HepG2 (cell line): Measurements from ENCODE around the gene OTP. TPM values are rescaled to one million over a fixed set of nuclear protein-coding genes. Genes with fewer than 3 reads are reported as not detected.

Experiments
- DZIP1 ChIP-seq: sonication (generic); formaldehyde crosslinking; IDR thresholded peaks from 2 replicates; pipeline ENCODE4 v1.5.0; 2020; ENCODE audit warnings: mild to moderate bottlenecking, missing genetic modification reagents
- E2F5 ChIP-seq: sonication (generic); formaldehyde crosslinking; conservative IDR thresholded peaks from 2 replicates; pipeline ENCODE4 v1.4.0; 2020; ENCODE audit warnings: missing genetic modification reagents
- GZF1 ChIP-seq: sonication (generic); formaldehyde crosslinking; IDR thresholded peaks from 2 replicates; pipeline ENCODE4 v1.5.1; 2020; ENCODE audit warnings: mild to moderate bottlenecking, missing genetic modification reagents
- MBNL3 ChIP-seq: fragments of 250-450 bp; sonication (Bioruptor Pico); conservative IDR thresholded peaks from 2 replicates; pipeline ENCODE4 v1.8.0; 2022; ENCODE audit warnings: mild to moderate bottlenecking, inconsistent platforms
- NFYC ChIP-seq: IDR thresholded peaks from 2 replicates; pipeline ENCODE4 v1.6.1; 2016; ENCODE audit warnings: missing genetic modification reagents, missing compliant biosample characterization
- PAX8 ChIP-seq: sonication (generic); formaldehyde crosslinking; IDR thresholded peaks from 2 replicates; pipeline ENCODE4 v1.8.0; 2022; ENCODE audit warnings: mild to moderate bottlenecking, missing genetic modification reagents, borderline replicate concordance
- POLR2G ChIP-seq: fragments of 200-400 bp; formaldehyde crosslinking; IDR thresholded peaks from 2 replicates; pipeline ENCODE4 v1.6.1; 2018; ENCODE audit warnings: mild to moderate bottlenecking, low read depth, low read length, moderate library complexity
- RBM22 ChIP-seq: fragments of 200-400 bp; formaldehyde crosslinking; optimal IDR thresholded peaks from 2 replicates; pipeline ENCODE3; 2017; ENCODE audit warnings: mild to moderate bottlenecking, low read length, moderate library complexity
- SNRNP70 ChIP-seq: fragments of 200-400 bp; formaldehyde crosslinking; IDR thresholded peaks from 2 replicates; pipeline ENCODE4 v1.6.1; 2017; ENCODE audit warnings: mild to moderate bottlenecking, low read depth, low read length, moderate library complexity
- SPEN ChIP-seq: sonication (generic); formaldehyde crosslinking; IDR thresholded peaks from 2 replicates; pipeline ENCODE4 v1.5.1; 2020; ENCODE audit warnings: low read depth, mild to moderate bottlenecking, missing genetic modification reagents
- SRSF1 ChIP-seq: fragments of 200-400 bp; formaldehyde crosslinking; optimal IDR thresholded peaks from 2 replicates; pipeline ENCODE3; 2017; ENCODE audit warnings: mild to moderate bottlenecking, low read depth, low read length, moderate library complexity
- ZBTB43 ChIP-seq: sonication (generic); formaldehyde crosslinking; conservative IDR thresholded peaks from 2 replicates; pipeline ENCODE4 v1.4.0; 2020; ENCODE audit warnings: missing genetic modification reagents
- ZFP41 ChIP-seq: sonication (generic); formaldehyde crosslinking; IDR thresholded peaks from 2 replicates; pipeline ENCODE4 v1.4.0; 2020; ENCODE audit warnings: mild to moderate bottlenecking, missing genetic modification reagents, borderline replicate concordance
- ZNF251 ChIP-seq: sonication (generic); formaldehyde crosslinking; IDR thresholded peaks from 2 replicates; pipeline ENCODE4 v1.9.0; 2021; ENCODE audit warnings: mild to moderate bottlenecking, missing genetic modification reagents
- ZNF672 ChIP-seq: sonication (generic); formaldehyde crosslinking; IDR thresholded peaks from 2 replicates; pipeline ENCODE4 v1.8.1; 2022; ENCODE audit warnings: missing genetic modification reagents
- ZNF7 ChIP-seq: IDR thresholded peaks from 2 replicates; pipeline ENCODE4 v1.6.1; 2016; ENCODE audit warnings: missing biosample characterization, missing genetic modification reagents
- ZNF720 ChIP-seq: sonication (generic); formaldehyde crosslinking; IDR thresholded peaks from 2 replicates; pipeline ENCODE4 v1.4.0; 2020; ENCODE audit warnings: missing genetic modification reagents
- polyA plus RNA-seq, 8 experiments: library from polyadenylated mRNA; depleted of rRNA in 3 of 8; stranded (reverse) in 7 of 8; unstranded in 1 of 8; fragments of >200 nt; fragmentation: Illumina TruSeq in 4 of 8; extraction: Trizol in 4 of 8; gene quantifications; 2 replicates each; pipeline versions ENCODE4 v1.2.1 to v1.2.3, GENCODE V29; 2011 to 2016; ENCODE audit warnings: low read depth in 4 of 8, missing spikeins in 1 of 8, mixed read lengths in 1 of 8; ENCODE audit not compliant: insufficient read depth in 1 of 8
- total RNA-seq, 5 experiments: library from RNA; depleted of rRNA; stranded (reverse); fragments of >200 nt; fragmentation: Illumina TruSeq; extraction: Trizol; gene quantifications; 2 replicates each; pipeline ENCODE4 v1.2.3, GENCODE V29; 2016; ENCODE audit warnings: low read depth in 1 of 5
- TF ChIP-seq, protein P1 (sequence below): sonication (generic); formaldehyde crosslinking; IDR thresholded peaks from 2 replicates; pipeline ENCODE4 v1.8.0; 2022; ENCODE audit warnings: mild to moderate bottlenecking, missing genetic modification reagents, moderate library complexity
- TF ChIP-seq, protein P2 (sequence below): sonication (generic); formaldehyde crosslinking; IDR thresholded peaks from 2 replicates; pipeline ENCODE4 v1.5.0; 2020; ENCODE audit warnings: missing genetic modification reagents
- TF ChIP-seq, protein P3 (sequence below): sonication (generic); formaldehyde crosslinking; IDR thresholded peaks from 2 replicates; pipeline ENCODE4 v1.4.0; 2020; ENCODE audit warnings: mild to moderate bottlenecking, missing genetic modification reagents
- TF ChIP-seq, protein P4 (sequence below): sonication (generic); formaldehyde crosslinking; IDR thresholded peaks from 2 replicates; pipeline ENCODE4 v1.4.0; 2020; ENCODE audit warnings: missing genetic modification reagents, low read depth, mild to moderate bottlenecking, borderline replicate concordance

Gene OTP
- total and polyA plus RNA-seq, 2 of the 13 experiments (the other 11 are each of a cell fraction or from before 2014, with no cell fraction given), result not detected

- TF ChIP-seq, protein P1, sequence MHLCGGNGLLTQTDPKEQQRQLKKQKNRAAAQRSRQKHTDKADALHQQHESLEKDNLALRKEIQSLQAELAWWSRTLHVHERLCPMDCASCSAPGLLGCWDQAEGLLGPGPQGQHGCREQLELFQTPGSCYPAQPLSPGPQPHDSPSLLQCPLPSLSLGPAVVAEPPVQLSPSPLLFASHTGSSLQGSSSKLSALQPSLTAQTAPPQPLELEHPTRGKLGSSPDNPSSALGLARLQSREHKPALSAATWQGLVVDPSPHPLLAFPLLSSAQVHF (CRISPR knock-in tag), result no peak
- no peak for TF ChIP-seq PAX8 (CRISPR knock-in tag)
- TF ChIP-seq ZNF672 (CRISPR knock-in tag), result no peak
- 0 out of 2 replicates have a peak, but pooled peaks have one; percentile 57 for TF ChIP-seq ZFP41 (CRISPR knock-in tag)
- no peak for TF ChIP-seq DZIP1 (CRISPR knock-in tag)
- TF ChIP-seq SPEN (CRISPR knock-in tag), result no peak
- TF ChIP-seq ZNF251, result no peak
- no peak for TF ChIP-seq GZF1 (CRISPR knock-in tag)
- TF ChIP-seq NFYC (CRISPR knock-in tag), result no peak
- TF ChIP-seq, protein P2, sequence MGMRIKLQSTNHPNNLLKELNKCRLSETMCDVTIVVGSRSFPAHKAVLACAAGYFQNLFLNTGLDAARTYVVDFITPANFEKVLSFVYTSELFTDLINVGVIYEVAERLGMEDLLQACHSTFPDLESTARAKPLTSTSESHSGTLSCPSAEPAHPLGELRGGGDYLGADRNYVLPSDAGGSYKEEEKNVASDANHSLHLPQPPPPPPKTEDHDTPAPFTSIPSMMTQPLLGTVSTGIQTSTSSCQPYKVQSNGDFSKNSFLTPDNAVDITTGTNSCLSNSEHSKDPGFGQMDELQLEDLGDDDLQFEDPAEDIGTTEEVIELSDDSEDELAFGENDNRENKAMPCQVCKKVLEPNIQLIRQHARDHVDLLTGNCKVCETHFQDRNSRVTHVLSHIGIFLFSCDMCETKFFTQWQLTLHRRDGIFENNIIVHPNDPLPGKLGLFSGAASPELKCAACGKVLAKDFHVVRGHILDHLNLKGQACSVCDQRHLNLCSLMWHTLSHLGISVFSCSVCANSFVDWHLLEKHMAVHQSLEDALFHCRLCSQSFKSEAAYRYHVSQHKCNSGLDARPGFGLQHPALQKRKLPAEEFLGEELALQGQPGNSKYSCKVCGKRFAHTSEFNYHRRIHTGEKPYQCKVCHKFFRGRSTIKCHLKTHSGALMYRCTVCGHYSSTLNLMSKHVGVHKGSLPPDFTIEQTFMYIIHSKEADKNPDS (CRISPR knock-in tag), result 0 out of 2 replicates have a peak, but pooled peaks have one; percentile 39
- TF ChIP-seq POLR2G, result no peak
- TF ChIP-seq, protein P3, sequence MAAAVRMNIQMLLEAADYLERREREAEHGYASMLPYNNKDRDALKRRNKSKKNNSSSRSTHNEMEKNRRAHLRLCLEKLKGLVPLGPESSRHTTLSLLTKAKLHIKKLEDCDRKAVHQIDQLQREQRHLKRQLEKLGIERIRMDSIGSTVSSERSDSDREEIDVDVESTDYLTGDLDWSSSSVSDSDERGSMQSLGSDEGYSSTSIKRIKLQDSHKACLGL, result no peak
- TF ChIP-seq ZNF7 (CRISPR knock-in tag), result no peak
- TF ChIP-seq, protein P4, sequence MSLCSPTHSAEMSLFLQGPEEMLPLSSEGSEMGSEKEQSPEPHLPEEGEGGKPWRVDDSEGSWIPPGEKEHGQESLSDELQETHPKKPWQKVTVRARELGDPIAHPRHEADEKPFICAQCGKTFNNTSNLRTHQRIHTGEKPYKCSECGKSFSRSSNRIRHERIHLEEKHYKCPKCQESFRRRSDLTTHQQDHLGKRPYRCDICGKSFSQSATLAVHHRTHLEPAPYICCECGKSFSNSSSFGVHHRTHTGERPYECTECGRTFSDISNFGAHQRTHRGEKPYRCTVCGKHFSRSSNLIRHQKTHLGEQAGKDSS (CRISPR knock-in tag), result no peak
- TF ChIP-seq MBNL3 (CRISPR knock-in tag), result no peak
- no peak for TF ChIP-seq E2F5
- TF ChIP-seq SNRNP70, result no peak
- TF ChIP-seq ZBTB43 (CRISPR knock-in tag), result no peak
- TF ChIP-seq ZNF720 (CRISPR knock-in tag), result no peak
- no peak for TF ChIP-seq SRSF1
- no peak for TF ChIP-seq RBM22
These were observed 8.3 kb downstream of the OTP start (continued) for GRCh38 chr5:77630114-77630680.
